Measurements from ENCODE around the gene PACRGL.

Gene PACRGL

DNA sequence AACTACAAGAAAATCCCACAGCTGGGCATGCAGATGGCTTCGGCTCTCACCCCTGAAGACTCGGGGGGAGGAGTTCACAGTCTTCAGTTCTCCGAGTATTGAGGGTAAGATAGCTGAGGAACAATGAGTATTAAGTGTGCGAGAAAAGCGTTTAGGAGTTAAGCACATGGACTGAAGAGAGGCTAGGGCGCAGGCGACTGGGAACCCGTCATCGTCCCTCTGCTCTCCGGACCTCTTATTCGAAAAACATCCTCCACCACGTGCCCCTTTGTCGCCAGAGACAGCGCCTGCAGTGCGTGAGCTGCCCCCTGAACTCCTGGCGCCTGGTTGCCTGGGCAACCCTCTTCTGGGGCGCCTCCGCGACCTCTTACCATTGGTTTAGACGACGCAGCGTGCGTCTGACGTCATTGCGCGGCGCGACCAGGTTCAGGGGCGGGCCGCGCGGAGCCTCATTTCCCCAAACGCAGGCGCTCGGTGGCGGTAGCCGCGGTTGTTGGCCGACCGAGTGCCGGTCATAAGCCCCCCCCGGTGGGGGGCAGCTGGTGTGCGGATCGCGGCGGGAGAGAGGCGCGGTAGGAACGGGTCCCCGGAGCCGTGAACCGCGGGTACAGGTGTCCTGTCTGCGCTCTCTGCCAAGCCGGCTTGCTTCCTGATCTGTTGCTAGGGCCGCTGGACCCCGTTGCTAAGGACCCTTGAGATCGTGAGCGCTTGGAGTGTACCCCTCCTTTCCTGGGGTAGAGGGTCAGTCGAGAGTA is at the start of gene PACRGL:
PACRGL (plus strand) TSS at position 452 of the 755 bp plus-strand sequence. CDS start 4,024 bp downstream, outside the sequence.
- peak; percentile 94 for DNase-seq (ENCODE audit: low spot score)

DNA sequence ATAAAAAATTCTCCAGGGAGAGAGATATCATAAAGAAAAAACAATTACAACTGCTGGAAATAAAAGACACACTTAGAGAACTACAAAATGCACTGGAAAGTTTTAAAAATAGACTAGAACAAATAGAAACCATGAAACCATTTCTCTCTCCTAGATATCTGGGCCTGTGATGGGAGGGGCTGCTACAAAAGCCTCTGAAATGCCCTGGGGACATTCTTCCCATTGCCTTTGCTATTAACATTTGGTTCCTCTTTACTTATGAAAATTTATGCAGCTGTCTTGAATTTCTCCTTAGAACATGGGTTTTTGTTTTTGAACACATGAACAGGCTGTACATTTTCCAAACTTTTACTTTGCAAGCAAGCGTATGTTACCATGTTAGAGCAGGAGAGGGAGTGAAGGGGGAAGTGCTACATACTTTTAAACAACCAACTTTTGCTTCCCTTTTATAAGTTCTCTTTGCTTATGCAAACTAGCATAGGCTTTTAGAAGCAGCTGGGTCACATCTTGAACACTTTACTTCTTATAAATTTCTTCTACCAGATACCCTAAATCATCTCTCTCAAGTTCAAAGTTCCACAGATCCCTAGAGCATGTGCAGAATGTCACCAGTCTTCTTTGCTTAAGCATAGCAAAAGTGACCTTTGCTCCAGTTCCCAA is 47.9 kb upstream of the PACRGL start:
- no peak for DNase-seq (ENCODE audit: low spot score)

DNA sequence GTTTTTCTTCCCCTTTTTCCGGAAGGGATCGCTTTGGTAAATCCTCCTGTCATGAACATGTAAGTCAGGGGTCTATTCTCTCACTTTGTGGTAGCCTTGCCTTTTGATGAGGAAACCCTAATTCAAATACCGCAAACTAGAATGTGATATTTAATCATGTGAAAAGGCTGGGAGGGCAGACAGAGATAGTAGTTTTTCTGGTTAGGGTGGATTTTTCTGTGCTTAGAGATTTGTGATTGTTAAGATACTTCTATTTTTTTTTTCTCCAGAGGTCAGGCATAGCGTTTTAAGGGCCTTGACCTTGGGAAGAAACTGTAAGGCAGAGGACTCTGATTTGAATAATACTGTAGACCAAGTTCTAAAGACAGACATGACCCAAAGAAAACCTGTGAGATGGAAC is 41.8 kb upstream of the PACRGL start:
- no peak for DNase-seq (ENCODE audit: low spot score)

DNA sequence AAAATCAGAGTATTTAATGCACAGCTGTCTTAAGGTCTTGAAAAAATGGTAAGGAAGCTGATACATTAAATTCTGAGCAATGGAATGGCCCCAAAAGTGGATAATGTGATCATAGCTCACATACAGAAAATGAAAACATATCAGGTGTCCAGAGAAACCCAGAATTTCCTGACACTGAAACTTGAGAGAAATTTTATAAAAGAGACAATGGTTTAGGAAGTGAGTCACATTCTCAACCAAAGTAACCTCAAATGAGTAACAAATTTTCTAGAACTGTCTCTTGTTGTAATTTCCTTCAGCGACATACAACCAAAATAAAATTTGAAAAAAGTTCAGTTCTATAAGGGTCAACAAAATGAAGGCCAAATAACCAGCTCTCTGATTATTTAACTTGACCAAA is 37.4 kb upstream of the PACRGL start:
- DNase-seq (ENCODE audit: low spot score): no peak

DNA sequence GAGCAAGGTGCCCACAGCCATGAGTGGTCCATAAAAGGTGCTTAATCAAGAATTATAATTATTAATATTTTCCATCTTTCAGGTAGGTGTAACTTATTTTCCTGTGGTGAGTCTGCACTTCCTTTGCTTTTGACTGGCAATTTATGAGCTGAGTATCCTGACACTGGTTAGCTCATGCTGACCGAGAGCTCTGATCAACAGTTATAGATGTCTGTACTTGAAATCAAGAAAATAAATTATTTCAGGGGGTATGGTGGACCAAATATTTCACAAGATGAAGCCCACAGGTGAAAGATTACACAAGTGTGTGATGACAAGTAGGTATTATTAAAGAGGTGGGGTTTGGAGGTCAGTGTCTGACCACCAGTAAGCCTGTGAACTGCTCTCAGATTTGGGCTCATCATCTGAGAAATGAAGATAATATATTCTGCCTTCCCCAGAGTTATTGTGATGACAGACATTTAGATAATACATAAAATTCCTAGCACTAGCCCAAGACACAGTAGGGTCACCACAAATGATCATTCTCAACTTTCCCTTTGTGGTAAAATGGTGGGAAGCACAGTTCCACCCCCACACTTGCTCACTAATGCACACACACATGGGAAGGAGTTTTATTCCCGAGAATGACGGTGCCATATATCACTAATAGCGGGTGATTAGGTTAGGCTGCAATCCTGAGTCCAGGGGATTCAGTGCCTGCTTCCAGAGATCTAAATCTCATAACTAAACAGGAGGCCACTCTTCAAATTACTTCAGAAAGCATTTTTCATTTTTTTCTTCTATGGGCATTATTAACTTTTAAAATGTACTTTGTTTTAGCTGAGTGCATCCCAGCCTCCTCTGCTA is 34.0 kb upstream of the PACRGL start:
- DNase-seq (ENCODE audit: low spot score): no peak

DNA sequence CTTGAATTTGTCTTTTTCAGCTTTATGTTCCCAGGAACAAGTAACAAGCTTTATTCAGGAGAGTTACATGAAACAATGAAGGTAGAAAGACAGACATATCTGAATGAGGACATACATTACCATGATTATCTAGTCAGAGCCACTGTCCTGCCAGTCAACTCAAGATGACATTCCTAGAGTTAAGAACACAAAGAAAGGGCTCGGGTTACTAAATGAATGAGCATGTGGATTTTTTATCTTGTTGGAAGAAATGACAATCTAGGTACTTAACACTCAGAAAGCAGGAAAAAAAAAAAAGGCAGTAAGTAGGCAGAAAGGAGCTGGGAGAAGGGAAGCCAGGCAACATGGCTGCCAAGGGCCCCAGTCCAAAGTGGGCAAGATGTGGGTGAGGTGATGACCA is 28.0 kb upstream of the PACRGL start:
- DNase-seq (ENCODE audit: low spot score): peak; percentile 22

DNA sequence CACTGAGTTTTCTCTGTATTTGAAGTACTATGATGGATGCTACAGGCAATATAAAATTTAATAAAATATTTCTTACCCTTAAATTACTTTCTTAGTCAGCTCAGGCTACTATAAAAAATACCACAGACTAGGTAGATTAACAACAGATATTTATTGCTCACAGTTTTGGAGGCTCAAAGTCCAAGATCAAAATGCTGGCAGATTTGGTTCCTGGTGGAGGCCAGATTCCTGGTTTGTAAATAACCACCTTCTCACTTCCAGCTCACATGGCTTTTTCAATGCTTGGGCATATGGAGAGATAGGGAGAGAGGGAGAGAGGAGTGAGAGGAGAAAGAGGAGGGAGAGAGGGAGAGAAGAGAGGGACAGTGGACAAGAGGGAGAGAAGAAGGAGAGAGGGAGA is 24.5 kb upstream of the PACRGL start:
- no peak for DNase-seq (ENCODE audit: low spot score)

DNA sequence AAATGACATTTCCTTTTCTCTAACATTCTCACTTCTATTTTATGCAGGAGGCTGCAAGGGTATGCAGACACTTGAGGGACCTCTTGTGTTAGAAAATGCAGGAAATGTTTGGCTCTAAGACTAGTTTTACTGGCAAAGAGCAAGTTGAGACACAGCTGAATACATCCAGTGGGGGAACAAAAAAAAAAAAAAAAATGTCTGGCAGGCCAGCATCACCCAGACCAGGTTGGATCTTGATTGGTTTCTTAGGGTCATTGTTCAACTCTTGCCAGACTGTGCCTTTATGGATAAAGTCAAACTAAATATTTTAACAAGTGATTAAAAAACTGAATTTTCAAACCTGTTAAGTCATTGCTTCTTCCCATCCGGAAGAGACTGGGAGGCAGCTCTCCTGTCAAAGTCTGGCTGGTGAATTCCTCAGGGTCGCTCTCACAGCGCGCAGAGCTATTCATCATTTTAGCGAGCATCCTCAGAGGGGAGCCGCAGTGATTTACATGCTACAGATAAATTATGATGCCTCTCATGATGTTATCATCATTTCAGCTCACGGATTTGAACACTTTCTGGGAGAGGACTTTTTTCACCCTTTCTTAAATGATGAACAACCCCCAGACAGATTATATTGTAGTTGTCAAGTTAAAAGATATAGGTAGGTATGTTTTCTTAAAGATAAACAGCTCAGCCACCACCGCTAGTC is 23.6 kb upstream of the PACRGL start:
- no peak for DNase-seq (ENCODE audit: low spot score)

DNA sequence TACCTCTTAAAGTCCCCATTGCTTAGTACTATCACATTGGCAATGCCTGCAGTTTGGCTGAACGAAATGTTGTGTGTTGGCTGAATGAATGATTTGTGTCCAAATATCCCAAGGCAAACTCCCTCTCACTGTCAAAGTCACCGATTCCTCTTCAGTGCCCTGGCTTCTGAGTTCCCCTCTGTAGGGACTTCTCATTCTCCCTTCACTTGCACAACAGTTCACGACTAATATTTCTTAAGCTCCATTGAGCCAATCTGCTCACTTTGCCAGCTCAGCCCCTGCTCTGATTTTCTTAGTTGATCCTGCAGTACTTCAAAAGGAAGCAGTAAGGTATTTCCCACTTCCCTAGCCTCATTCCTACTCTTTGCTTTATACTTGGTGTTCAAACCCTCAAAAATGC is 21.9 kb upstream of the PACRGL start:
- no peak for DNase-seq (ENCODE audit: low spot score)

DNA sequence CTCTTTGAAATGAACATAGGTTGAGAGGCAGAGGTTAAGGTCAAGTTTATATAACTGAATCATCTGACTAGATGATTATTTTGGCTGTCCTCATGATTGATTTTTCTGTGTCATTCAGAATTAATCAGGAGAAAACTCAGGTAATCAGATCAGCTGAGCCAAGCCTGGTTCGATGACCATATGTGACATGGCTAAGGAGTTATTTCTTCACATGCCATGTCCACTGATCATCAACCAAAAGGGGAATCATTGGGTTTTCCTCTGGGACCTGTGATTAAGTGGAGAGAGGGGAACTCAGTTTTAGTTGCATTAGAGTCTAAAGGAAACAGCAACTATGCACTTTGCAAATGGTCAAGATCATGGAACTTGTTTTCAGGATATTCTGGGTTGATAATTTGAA is 20.3 kb upstream of the PACRGL start:
- DNase-seq (ENCODE audit: low spot score): no peak

DNA sequence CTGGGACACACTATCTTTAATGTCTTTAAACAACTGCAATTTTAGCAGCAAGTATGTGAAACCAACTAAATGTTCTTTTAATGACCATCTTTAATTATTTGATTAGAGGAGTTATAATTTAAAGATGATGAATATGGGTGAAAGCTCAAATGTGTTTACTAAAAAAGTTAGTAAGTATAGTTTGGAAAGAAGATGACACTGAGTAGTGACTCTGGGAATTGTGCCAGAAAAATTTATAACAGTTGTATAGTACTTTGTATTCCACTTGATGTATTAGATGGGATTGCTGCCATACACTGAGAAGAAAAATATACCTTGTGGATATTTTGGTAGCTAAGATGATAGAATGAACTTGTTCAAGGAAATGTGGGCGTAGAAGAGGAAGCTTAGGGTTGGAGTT is 19.5 kb upstream of the PACRGL start:
- DNase-seq (ENCODE audit: low spot score): no peak

DNA sequence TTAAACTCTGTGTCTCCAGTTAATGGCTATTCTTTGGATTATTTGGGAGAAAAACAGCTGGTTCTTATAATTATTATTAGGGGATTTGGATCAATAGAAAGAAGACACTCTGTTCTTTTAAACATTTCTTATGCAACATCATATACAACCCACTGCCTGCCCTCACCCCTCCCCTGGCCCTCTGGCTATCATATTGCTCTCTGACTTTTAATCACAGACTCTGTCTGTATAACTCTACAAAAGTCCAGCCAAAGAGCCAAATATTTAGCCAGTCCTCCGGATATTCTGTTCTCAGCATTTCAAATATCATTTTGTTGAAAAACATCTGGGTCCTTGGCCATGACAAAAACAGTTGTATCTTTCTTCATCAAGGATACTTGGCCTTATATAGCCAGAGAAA is 19.0 kb upstream of the PACRGL start:
- DNase-seq (ENCODE audit: low spot score): no peak

DNA sequence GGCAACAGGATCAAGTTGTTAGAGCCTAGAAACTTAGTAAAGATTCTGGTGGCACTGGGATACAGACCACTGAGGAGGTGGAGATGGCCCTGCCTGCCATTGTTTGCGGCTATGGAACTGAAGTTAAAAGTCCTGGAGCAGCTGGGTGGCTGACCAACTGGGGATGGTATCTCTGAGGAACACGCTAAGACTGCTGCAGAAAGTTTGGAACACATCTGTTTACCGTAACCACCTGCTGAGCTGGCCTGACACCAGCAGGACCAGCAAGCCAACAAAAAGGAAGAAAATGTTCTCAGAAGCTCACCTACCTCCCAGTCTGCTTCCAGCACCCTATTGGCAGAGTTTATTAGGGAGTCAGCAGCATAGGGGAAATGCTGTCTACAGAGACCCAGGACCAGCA is 17.4 kb upstream of the PACRGL start:
- DNase-seq (ENCODE audit: low spot score): no peak

DNA sequence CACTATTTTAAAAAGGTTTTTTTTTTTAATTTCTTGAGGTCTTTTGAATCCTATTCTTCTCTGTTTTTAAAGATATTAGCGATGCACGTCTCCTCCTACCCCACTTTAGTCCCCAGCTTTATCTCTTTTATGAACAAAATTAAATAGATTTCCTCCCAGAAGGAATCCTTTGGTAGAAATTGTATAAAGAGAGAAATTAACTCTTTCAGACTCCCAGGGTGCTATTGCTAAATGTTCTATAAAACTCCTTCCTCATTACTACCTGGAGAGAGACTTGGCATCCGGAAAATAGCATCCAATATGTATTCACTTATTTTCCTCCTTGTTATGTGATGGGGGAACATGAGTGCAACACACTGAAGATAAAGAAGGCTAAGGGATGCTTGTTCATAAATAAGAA is 16.5 kb upstream of the PACRGL start:
- DNase-seq (ENCODE audit: low spot score): no peak

DNA sequence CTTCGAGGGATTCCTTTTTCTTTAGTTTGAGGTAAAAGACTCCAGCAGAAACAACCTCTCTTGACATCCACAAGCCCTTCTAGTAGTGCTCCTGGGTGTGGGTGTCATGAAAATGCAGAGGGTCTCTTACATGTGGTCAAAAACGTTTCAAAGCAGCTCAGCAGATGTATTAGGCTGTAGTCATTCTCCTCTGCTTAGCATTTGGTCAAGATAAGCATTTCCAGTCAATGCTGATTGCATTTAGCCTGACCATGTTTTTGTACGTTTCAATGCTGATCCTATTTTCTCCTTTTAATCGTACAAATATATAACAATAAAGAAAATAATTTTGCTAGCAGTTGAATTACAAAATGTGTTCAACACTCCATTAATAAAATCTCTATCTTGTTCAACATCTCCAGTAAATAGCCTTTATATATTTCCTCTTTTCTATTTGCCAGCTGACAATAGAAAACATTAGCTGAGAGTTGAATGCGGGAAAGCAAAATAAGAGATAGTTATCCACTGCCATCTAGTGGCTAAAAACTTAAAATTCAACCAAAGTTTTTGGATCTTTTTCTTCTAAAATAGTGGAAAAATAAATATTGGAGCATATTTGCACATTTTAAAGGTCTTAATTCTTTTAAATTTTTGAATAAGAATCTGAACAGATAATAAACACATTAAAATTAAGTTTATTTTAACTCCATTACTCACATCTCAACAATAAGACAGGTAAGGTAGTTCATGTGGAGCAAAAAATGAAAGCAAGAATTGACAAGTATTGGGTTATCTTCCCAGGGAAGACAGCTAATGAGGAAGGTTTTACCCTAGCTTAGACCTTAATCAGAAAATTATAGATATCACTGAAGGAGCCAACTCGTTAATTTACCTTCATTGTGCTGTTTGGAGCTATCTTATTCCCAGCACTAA is 15.2 kb upstream of the PACRGL start:
- DNase-seq (ENCODE audit: low spot score): peak; percentile 18

DNA sequence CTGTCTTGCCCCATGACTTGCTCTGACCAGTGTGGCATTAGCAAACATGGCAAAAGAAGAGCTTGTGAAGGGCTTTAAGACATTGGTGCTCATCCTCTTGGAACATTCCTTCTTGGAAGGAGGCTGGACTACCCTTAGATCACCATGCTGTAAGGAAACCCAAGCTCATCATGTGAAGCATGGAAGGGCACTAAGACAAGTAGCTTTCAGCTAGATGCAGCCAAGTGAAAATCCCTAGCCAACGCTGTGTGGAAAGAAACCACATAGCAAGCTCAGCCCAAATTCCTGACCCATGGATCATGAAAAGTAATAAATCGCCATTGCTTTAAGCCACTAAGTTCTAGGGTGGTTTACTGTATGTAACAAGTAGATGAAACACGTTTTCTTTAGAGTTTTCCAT is 12.4 kb upstream of the PACRGL start:
- DNase-seq (ENCODE audit: low spot score): no peak

DNA sequence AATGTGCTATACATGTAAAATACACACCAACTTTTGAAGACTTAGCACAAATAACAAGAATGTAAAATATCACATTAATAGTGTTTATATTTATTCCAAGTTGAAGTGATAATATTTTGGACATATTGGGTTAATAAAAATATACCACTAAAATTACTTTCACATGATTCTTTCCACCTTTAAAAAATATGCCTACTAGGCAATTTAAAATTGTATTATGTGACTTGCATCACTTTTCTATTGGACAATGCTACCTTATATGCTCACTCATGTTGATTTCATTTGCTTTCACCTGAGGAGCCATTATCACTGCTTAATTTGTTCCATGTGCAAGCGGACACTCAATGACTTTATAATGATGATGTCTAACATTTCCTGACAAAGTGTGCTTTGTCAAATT is 3.4 kb upstream of the PACRGL start:
- no peak for DNase-seq (ENCODE audit: low spot score)

DNA sequence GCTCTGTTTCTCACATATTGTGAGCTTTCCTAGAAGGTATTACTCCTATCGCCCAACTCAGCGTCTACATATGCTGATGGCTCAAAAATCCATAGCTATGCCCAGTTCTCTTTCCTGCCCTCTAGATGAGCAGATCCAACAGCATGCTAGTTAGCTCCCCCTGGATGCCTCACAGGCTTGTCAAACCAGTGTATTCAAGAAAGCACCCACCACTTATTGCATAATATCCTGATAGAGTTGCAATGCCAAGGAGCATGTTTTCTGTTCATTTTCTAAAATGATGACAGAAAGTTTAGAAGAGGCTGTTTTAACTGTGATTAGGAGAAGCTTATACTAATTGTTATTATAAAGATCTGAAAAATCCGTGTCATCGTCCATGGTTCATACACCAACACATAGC is 1.9 kb upstream of the PACRGL start:
- DNase-seq (ENCODE audit: low spot score): no peak

DNA sequence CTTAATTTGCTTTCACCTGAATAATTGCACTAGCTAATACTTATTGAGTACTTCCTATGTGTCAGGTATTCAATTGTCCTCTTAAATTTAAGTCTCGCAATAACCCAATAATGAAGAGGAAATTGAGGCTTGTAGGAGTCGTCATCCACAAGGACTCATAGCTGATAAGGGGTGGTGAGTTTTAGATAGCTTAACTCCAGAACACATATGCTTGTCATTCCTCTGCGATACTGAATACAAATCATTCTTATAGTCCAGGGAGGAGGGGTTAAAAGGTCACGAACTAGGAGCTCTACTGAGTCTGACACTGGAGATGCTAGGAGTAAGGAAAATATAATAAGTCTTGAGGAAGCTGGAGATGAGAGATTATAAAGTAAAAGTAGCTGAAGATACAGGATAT is 1.4 kb upstream of the PACRGL start:
- DNase-seq (ENCODE audit: low spot score): no peak

DNA sequence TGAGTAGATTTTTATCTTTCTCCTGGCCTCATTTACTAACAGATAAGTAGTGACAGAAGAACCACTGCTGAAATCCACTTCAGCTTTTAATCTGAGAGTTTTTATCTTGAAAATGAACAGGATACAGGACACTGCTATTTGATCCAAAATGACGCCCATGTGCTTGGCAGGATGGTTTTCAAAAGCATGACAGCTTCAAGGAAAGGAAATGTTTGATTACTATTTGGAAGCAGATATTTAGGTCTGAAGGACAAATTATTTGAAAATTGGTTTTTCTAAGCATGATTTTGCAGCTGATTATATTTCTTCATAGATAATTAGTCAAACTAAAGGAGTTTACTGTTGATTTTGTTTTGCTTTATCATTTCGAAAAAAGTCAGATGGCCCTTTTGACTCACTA is 11.1 kb downstream of the PACRGL start:
- no peak for DNase-seq (ENCODE audit: low spot score)

DNA sequence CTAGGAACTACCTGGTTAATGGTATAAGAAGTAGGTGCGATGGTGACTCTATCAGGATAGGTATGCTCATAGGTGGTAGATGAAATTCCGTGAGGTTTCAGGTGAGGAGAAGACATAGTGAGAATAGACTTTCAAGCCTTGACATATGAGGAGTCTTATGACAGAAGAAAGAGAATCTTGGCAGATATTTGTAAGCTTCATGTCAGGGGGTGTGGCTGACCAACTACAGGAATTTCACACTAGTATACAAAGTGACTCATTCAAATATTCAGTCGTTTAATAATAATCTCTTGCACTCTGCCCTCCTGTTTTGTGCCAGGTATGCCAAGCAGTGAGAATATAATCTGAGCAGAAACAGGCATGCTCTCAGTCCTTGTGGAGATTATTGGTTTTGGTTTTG is 22.8 kb downstream of the PACRGL start:
- DNase-seq (ENCODE audit: low spot score): no peak

Measured in iPS-NIHi11 (cell line).